Fibroblast of peridontal ligament (primary cell): ENCODE results near the gene ZNF423.

Experiments used
- DNase-seq: peaks from one replicate; pipeline ENCODE4 v3.0.0-alpha.2; 2010; ENCODE audit errors: extremely low read depth

ZNF423 gene

GRCh38 chr16:49474741-49475140, 381.2 kb downstream of the ZNF423 start:
- no peak for DNase-seq

GRCh38 chr16:49473773-49474172, 382.1 kb downstream of the ZNF423 start:
- no peak for DNase-seq

DNA sequence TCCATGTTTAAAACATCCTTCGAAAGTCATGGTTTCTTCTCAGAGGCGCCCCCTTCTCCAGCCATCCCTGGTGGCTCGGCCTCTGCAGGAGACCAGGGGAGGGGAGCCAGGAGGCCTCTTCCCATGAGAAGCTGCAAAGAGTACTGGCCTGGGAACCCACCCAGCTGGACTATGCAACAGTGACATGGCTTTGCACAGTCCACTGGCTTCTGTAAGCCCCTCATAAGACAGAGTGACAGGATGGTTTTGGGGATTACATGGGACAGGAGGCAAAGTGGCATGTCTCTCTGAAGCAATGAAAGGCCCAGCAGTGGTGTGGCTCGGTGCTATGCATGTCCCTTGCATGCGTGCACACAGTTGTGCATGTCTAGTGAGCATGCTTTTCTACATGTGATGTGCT, 382.8 kb downstream of the ZNF423 start:
- no peak for DNase-seq

DNA sequence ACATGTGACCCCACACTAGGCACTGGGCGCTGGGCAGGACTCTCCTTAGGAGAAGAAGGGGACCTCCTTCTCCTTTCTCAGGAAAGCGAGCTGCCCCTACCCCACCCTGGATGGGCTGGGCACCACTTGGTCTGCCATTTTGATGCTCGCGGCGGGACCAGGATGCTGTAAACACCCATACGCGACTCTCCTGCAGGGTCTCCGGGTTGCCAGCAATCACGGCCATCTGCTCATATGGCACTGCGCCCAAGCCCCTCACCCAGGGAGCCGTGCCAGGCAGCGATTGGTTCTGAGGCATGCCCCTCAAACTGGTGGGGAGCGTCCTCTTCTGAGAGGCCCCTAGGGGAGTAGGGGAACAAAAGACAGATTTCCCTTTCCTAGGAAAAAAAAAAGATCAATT, 383.3 kb downstream of the ZNF423 start:
- DNase-seq = no peak

DNA sequence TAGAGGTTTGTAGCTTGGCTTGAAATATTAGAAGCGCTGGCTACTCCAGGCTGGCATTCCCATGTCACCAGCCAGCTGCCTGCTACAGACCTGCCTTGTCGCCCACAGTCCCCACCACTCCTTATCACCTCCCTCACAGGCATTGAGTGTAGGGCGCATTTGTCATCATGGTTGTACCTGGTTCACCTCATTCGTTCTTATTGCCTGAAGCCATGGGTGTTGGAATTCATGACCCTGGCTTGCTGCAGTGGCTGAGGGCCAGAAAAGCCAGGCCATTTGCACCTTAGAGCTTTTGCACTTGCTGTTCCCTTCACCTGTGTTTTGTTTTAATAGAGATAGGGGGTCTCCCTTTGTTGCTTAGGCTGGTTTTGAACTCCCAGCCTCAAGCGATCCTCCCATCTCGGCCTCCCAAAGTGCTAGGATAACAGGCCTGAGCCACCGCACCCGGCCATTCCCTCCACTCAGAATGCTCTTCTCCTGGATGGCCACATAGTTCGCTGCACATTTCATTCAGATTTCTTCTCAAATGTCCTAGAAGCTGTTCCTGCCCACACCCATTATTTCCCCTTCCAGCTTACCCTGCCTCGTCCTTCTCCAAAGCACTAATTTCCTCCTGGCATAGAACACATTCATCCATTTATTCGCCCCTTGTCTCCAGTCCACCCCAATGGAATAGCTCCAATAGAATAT, 384.7 kb downstream of the ZNF423 start:
- DNase-seq = no peak

DNA sequence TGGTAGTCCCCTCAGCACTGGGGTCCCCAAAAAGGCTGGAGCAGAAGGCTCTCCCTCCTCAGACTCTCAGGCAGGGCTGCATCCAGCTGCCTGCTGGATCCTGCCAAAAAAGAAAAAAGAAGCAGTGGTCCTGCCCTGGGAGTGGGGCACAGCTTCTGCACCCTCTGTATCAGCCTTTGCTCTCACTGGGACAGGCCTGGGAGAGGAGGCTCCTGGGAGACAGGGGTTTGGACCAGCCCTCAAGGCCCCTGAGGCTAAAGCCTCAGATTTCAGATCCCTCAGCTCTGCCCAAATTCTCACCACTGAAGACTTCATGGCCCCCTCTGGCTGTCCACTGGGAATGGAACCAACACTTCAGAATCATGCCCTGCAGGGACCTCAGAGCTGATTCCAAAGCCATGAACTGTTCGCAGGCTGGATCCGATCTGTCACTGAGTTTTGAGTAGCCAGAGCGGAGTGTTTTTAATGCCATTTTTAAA, 385.4 kb downstream of the ZNF423 start:
- DNase-seq = no peak

GRCh38 chr16:49469930-49470451, 385.9 kb downstream of the ZNF423 start:
- DNase-seq = no peak

DNA sequence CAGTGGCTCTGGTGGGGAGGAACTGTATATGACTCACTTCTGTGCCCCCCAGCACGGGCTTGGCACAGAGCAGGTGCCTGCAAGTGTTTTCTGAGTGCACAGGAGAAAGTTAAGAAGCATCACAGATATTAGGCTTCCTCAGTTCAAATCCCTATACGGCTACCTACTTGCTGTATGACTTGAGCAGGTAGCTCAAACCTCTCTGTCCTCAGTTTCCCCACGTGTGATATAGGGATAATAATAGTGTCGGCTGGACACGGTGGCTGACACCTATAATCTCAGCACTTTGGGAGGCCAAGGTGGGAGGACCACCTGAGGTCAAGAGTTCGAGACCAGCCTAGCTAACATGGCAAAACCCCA, 386.6 kb downstream of the ZNF423 start:
- no peak for DNase-seq

GRCh38 chr16:49468611-49469310, 387.2 kb downstream of the ZNF423 start:
- no peak for DNase-seq

DNA sequence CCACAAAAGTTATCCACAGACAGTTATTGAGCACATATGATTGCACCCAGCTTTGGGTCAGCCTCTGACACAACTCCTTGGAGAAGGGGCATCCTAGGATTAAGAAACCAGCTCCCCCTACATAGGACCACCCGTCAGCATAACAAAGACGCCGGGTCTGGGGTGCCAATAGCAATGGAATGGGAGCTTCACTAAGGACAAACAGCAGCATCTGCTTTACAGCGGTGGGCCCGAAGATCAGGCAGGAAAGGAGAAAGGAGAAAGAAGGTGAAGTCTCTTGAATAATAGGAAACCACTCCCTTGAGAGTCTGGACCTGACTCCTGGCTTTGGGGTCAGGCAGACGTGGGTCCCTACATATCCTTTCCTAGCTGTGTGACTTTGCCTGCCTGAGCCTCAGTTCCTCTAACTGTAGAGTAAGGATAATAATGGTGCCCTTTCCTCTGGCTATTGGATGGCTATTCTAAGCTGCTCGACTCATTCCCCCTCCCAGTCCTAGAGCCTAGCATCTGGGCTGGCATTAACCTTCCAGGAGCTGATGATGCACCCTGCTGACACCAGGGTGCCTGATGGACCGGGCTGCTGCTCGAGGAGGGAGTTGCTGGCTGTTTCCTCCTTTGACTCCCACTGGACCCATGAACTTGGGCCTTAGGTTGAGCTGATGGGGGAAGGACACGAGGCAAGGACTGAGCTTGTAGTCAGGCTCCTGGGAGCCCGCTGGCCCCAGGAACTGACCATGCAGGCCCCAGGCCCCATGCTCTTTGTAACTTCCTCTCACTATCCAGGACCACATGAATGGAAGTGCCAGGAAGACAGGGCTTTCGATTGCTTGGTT, 388.2 kb downstream of the ZNF423 start:
- no peak for DNase-seq

DNA sequence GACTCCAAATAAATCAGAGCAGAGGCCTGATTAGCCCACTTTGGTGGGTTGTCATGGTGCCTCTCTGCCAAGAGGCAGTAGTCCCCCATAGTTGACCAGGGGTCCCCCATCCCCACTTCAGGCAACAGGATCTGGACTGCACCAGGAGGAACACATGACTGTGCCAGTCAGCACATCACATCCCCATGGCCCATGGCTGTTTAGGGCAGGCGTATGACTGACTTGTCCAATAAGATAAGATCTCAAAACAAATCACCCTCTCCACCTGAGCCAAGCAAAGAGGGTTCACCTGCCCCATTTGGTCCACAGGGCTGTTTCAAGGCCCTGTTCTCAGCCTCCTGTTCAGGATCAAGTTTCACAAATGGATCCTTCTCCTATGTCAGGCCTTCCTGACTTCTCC, 389.0 kb downstream of the ZNF423 start:
- no peak for DNase-seq

DNA sequence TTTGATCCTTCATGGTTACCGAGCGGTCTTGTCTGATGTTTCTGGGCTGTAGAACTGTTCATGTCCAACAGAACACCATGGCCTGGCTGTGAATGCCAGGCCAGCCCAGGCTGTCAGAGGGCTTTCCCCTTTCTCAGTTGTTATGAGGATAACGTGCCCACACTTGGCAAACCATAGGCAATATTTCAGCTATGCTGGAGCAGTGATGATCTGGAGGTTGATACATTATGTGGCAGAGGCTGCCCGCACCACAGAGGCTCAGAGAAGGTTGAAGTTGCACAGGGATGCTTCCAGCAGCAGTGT, 389.4 kb downstream of the ZNF423 start:
- DNase-seq = no peak

GRCh38 chr16:49465661-49466528, 390.0 kb downstream of the ZNF423 start:
- no peak for DNase-seq

GRCh38 chr16:49464877-49465504, 390.9 kb downstream of the ZNF423 start:
- no peak for DNase-seq

DNA sequence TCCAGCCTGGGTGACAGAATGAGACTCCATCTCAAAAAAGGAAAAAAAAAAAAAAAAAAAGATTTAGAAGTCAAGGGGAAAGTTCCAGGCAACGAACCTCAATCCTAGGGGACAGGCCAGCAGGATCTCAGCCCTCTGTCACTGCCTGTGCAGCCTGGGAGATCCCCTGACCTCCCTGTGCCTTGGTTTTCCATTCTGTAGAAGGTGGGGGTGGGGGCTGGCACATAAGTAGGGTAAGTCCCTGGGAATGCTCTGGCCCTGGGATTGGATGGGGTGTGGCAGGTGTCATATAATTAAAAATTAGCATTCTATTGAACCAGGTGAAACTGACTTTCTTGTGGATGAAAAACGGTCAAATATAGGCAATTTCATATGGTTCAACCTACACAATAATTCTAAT, 391.8 kb downstream of the ZNF423 start:
- DNase-seq = no peak

DNA sequence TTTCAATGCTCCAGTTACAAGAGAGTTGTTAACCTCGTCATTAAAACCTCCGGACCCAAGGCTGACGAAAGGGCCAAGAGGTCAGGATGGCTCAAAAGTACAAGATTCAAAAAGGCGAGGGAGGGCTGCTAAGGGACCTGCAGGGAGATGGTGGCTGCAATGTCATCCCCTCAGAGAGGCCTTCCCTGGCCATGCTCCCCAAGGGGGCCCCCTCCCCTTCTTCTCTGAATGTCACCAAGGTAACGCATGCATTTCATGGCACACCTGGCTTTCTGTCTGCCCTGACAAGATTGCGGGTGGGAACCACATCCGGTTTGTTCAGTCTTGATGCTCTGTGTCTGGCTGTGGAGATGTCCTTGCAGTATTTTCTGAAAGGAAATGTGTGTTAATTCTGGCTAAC, 392.4 kb downstream of the ZNF423 start:
- no peak for DNase-seq

DNA sequence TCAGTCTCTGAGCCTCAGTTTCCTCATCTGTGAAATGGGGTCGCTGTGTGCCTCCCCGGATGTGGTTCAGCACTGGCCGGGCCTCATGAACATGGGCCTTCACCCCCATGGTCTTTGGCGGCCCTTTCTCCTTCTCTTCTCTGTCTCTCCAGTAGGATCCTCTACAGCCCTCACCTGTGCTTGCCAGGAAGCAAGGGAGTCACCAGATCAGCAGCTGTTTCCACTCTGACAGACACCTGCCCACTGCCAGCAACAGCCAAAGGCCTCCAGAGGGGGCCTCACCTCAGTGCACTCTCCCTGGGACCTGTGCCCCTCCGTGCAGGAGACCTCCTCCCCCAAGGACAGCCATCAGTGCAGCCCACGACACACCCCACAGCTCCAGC, 392.9 kb downstream of the ZNF423 start:
- DNase-seq = no peak

DNA sequence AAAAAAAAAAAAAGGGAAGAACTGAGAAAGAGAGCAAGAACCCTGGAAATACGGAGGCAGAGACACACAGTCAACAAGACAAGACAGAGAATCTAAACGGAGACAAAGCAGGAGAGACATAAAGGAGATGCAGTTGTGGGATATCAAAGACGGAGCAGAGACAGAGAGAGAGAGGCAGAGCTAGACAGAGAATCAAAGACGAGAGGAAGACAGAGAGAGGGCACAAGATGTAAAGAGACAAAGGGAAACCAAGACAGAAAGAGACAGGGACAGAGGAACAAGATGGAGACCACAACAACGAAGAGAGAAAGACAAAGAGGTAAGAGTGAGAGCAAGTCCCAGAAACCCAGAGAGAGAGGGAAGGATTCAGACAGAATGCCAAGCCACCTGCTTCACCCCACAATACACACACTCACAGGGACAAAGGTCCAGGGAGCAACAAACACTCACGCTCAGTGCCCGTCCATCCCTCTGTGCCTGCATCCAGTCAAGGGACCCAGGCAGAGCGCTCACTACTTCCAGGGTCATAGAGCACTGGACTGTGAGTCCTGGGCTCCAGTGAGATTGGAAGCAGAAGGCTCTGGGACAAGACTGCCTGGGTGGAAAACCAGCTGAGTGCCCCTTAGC, 393.4 kb downstream of the ZNF423 start:
- DNase-seq = no peak

- no peak for DNase-seq
Measured at GRCh38 chr16:49461517-49461951, 394.4 kb downstream of the ZNF423 start.

- DNase-seq = no peak
Measured at GRCh38 chr16:49460786-49461470, 395.0 kb downstream of the ZNF423 start.
